ENCODE measurements around the gene MEIKIN. TPM values are rescaled to one million over a fixed set of nuclear protein-coding genes. Genes with fewer than 3 reads are reported as not detected.

MEIKIN gene
- polyA plus RNA-seq, 1 donor (not counting 4 experiments of a cell fraction or from before 2014, with no cell fraction given) = not detected

GRCh38 chr5:131952301-131952857, 6.9 kb upstream of the MEIKIN start:
- no peaks in the 10 kb centered on the region for H3K27me3 ChIP-seq (ENCODE audit: control insufficient read depth, extremely low read depth, insufficient read depth, low read length)
- dilution Hi-C loops (cut with MboI; ENCODE audit: extremely low pct_ligation_motif_present, low sequenced_read_pairs) = no loop called here
- H3K27ac ChIP-seq (ENCODE audit: control insufficient read depth, insufficient read depth, low read length) = no peak overlapping the region
- no peaks in the 10 kb centered on the region for H3K9me3 ChIP-seq (ENCODE audit: control insufficient read depth, low read depth, low read length)
- FAIRE-seq = no peak
- H3K4me3 ChIP-seq (ENCODE audit: control insufficient read depth in 2 of 3, extremely low read depth in 1 of 3, insufficient read depth in 2 of 3, low read depth in 1 of 3, low read length in 3 of 3) = no peak overlapping the region
- H3K4me1 ChIP-seq (ENCODE audit: control insufficient read depth, extremely low read depth, insufficient read depth, low read length) = no peaks in the 10 kb centered on the region
- no peaks in the 10 kb centered on the region for H3K9me1 ChIP-seq (ENCODE audit: control insufficient read depth, extremely low read depth, insufficient read depth, low read length)
- no peaks in the 10 kb centered on the region for H3K36me3 ChIP-seq (ENCODE audit: control insufficient read depth in 2 of 2, extremely low read depth in 1 of 2, insufficient read depth in 2 of 2, low read length in 2 of 2)
- H4K20me1 ChIP-seq (ENCODE audit: control insufficient read depth, extremely low read depth, insufficient read depth, low read length) = no peaks in the 10 kb centered on the region
- no peaks in the 10 kb centered on the region for H3K79me2 ChIP-seq (ENCODE audit: control insufficient read depth, insufficient read depth, low read length)
- no peak overlapping the region for H3K9ac ChIP-seq (ENCODE audit: control insufficient read depth, extremely low read depth, insufficient read depth, low read length)
- DNase-seq (ENCODE audit: low read depth, low spot score) = no peak
- H2AFZ ChIP-seq (ENCODE audit: control insufficient read depth, low read length) = no peak overlapping the region
- H3K4me2 ChIP-seq (ENCODE audit: control insufficient read depth, extremely low read depth, insufficient read depth, low read depth, low read length) = no peak overlapping the region
- TF ChIP-seq EZH2 (IDR thresholded peaks at IDR 0.05; ENCODE audit: low read length) (no peak), CTCF (optimal IDR thresholded peaks at IDR 0.05 in 1 of 3, IDR thresholded peaks at IDR 0.05 in 1 of 3, conservative IDR thresholded peaks at IDR 0.05 in 1 of 3; ENCODE audit: extremely low read depth in 1 of 3, insufficient read depth in 2 of 3, low read length in 3 of 3) (no peak)

DNA sequence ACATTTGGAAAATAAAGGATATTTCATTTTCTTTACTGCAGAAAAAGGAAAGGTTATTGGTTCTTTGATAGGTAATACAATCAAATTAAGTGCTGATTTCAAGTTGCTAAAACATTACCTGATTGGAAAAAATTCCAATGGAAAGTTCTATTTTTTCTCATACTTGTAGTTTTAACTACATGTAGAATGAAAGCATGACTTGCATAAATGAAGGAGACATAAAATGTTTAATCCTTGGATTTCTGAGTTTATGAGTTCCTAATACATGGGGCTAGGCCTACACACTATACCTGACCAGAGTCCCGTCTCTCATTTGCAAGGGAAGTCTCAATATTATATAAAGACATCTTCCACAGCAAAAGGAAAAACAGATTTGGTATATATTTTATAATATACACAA, 5.2 kb upstream of the MEIKIN start:
- no peak for DNase-seq (ENCODE audit: low read depth, low spot score)
- no peak for TF ChIP-seq CTCF (optimal IDR thresholded peaks at IDR 0.05 in 1 of 3, IDR thresholded peaks at IDR 0.05 in 1 of 3, conservative IDR thresholded peaks at IDR 0.05 in 1 of 3; ENCODE audit: extremely low read depth in 1 of 3, insufficient read depth in 2 of 3, low read length in 3 of 3)
- no peak for TF ChIP-seq EZH2 (IDR thresholded peaks at IDR 0.05; ENCODE audit: low read length)
- Histone ChIP-seq H3K9ac (ENCODE audit: control insufficient read depth, extremely low read depth, insufficient read depth, low read length) (no peak overlapping the region), H4K20me1 (ENCODE audit: control insufficient read depth, extremely low read depth, insufficient read depth, low read length) (no peaks in the 10 kb centered on the region), H3K79me2 (ENCODE audit: control insufficient read depth, insufficient read depth, low read length) (no peaks in the 10 kb centered on the region), H3K27me3 (ENCODE audit: control insufficient read depth, extremely low read depth, insufficient read depth, low read length) (no peaks in the 10 kb centered on the region), H3K4me2 (ENCODE audit: control insufficient read depth, extremely low read depth, insufficient read depth, low read depth, low read length) (no peak overlapping the region), H2AFZ (ENCODE audit: control insufficient read depth, low read length) (no peak overlapping the region), H3K4me3 (ENCODE audit: control insufficient read depth in 2 of 3, extremely low read depth in 1 of 3, insufficient read depth in 2 of 3, low read depth in 1 of 3, low read length in 3 of 3) (no peak overlapping the region), H3K9me3 (ENCODE audit: control insufficient read depth, low read depth, low read length) (no peaks in the 10 kb centered on the region), H3K27ac (ENCODE audit: control insufficient read depth, insufficient read depth, low read length) (no peak overlapping the region), H3K9me1 (ENCODE audit: control insufficient read depth, extremely low read depth, insufficient read depth, low read length) (no peaks in the 10 kb centered on the region), H3K4me1 (ENCODE audit: control insufficient read depth, extremely low read depth, insufficient read depth, low read length) (no peaks in the 10 kb centered on the region), H3K36me3 (ENCODE audit: control insufficient read depth in 2 of 2, extremely low read depth in 1 of 2, insufficient read depth in 2 of 2, low read length in 2 of 2) (no peaks in the 10 kb centered on the region)
- FAIRE-seq = no peak
- dilution Hi-C loops (cut with MboI; ENCODE audit: extremely low pct_ligation_motif_present, low sequenced_read_pairs) = no loop called here

Data from keratinocyte (primary cell).